ENCODE results near the gene SOX5. TPM values are rescaled to one million over a fixed set of nuclear protein-coding genes. Genes with fewer than 3 reads are reported as not detected.
A peak's percentile ranks its signal among the peaks of the same experiment; 100 is the strongest.

Gene SOX5
- 1 to 10 TPM in 11 of 12 donors, not detected in 1; 1.7 to 5.9 (median 2.5) TPM for polyA plus RNA-seq (ENCODE audit: insufficient read length in 12 of 12)
- long read RNA-seq, donor 1: 0 reads
- long read RNA-seq, donor 2: 0 reads
- long read RNA-seq, donor 3: 0 reads
- long read RNA-seq, donor 4: 0 reads
- long read RNA-seq, donor 5: 0 reads
- long read RNA-seq, donor 6: 0 reads
- long read RNA-seq, donor 7: 0 reads
- long read RNA-seq, donor 8: 0 reads
- long read RNA-seq, donor 9: 0 reads
- long read RNA-seq, donor 10: 0 reads
- long read RNA-seq, donor 11: 0 reads

DNA sequence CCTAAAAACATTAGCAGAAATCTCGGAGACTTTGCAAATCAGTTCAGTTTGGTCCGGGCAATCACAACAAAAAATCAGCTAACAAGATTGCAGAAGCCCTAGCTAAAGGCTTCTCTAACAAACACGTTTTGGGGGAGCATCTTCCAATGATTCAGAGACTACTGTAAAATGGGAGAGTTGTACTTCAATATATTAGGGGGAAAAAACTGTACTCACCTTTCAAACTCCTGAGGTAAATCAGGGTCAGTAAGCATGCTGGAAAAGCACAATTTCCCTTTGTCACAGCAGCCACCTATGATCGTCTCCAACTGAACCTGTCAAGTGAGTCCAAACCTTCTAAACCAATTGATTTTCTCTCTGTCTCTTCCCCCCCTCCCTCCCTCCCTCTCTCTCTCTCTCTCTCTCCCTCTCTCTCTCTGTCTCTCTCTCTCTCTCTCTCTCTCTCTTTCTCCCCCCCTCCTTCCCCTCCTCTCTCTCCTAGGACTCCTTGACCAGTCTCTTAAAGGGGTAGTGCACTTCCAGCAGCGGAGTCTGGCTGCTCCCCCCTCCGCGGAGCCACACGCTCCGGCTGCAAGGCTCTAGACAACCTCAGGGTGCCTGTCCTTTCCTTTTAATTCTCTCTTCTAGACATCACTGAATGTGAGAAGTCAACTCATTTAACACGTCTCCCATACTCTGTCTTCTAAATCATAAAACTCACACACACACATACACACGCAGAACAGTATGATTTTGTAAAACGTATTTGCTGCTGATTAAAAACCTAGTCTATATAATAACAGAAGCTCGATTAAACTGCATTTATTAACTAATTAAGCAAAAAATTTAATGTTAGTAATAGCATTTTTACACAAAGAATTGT is at the start of gene SOX5:
Gene SOX5 (minus strand): TSS at position 323 of the 862 bp plus-strand sequence. CDS start 69 bp downstream, at position 254.
- peak; percentile 31 for DNase-seq

DNA sequence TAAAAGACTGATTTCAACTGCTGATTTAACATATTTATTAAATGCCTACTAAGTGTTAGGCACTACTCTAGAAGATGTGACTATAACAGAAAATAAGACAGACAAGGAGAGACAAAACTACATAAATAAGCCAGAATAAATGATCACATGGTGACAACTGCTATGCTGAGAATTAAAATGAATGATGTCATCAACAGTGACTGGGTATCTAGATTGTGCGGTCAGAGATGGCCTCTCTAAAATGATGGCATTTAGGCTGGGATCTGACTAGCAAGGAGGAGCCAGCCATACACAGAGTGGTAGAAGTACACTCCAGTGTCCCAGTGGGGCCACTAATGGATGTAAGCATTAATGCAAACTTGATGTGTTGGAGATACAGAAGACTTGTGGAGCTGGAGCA is 37.6 kb upstream of the SOX5 start:
- no peak for DNase-seq

DNA sequence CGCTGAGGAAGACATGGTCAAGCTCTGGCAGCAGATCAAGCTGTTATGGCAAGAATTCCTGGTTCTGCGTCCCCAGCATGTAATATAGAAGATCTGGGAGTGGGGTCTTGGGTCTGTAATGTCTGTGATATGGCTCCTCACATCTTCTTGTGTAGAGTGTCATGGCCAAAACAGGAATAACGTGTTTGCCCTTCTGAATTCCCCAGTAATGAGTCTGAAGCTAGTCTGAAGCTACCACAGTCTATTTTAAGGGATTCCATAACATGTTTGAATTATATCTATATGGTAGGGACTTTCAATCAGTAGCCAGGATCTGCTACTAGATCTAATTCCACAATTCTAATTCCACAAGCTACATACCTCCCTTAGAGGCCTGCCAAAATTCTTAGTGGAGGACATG is 31.4 kb upstream of the SOX5 start:
- no peak for DNase-seq

DNA sequence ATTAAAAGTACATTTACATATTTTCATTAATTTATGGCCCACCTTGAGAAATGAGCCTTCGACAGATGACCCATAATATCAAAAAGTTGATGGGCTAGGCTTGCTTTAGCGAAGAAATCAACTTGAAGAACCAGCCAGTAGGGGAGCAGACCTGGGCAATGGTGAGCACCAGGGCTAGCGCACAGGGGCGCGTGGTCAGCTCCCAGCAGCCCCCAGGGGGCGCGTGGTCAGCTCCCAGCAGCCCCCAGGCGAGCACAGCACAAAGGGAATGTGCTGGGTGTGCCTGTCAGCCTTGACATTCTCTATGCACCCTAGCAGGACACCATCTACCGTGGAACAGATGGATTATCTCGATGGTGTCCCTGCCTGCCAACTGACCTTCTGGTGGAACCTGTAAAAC is 15.3 kb upstream of the SOX5 start:
- no peak for DNase-seq

DNA sequence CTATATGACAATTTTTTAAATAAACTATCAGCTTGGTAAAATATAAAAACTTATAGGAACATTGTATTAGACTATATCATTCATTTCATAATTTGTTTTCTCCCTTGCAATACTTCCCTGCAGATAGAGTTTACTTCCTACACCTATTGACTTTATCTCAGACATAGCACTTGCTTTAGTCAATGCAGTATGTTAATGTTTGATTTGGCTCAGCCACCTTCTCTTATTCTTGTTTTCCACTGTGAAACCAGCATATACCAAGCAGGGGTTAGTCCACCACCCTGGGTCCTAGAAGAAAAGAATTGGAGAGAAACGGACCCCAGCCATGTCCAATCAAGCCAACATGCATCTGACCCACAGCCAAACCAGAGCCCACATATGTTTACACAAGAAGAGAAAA is 10.4 kb upstream of the SOX5 start:
- DNase-seq: no peak

DNA sequence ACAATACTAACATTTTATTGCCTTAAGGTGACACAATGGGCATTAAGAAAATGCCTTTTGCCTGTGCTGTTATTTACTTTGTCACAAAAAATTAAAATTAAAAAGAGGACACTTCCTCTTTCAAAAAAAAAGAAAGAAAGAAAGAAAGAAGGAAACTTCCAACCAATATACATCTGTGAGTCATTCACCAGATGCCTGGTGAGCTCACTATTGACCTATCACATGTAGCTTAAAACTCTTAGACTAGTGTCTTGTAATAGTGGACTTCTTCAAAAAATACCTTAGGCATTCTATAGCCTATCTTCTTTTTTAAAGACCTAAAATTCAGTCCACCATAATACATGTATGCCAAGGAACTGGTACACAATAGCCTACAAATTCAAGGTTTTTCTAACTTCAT is 4.9 kb upstream of the SOX5 start:
- no peak for DNase-seq

DNA sequence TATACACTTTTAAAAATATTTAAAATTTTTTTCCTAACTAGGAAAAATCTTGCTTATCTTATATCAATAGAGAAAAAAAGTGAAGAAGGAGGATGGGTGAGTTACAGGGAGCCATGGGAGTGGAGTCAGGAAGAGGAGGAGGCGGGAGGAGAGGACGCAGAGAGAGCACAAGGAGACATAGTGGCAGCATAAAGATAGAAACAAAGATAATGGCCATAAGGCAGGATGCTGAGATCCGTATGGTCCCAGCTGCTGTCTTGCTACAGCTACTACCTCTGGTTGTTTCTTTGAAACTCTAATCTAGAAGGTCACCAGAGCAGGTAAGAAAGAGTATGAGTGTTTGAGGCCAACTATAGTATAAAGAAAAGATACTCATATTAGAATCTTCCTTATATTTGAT is 2.6 kb upstream of the SOX5 start:
- no peak for DNase-seq

DNA sequence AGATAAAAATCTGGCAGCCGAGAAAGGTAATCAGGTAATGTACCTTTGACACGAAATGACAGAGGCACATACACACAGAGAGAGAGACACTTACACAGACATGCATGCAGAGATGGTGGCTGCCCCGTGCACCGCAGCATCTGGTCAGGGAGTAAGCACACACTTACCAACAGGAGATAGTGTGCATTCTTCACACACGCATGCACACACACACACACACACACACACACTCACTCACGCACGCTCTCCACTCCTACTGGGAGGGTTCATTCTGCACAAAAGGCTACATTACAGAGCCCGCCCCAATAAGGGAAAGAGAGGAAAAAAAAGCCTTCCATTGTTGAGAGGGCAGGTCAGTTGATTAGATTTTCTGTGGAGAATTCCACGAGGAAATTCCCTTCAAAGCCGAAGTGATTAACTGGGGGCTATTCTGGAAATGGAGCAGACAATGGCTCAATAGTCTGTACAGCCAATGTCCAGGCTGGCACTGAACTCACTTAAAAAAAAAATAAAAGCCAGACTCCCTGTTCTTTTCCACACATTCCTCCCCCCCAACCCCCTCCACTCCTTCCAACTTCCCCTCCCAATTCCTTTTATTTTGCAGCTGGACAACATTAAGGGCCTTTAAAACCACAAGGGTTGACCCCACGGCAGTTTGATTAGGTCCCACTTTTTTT is 1.4 kb upstream of the SOX5 start:
- DNase-seq: peak; percentile 7

DNA sequence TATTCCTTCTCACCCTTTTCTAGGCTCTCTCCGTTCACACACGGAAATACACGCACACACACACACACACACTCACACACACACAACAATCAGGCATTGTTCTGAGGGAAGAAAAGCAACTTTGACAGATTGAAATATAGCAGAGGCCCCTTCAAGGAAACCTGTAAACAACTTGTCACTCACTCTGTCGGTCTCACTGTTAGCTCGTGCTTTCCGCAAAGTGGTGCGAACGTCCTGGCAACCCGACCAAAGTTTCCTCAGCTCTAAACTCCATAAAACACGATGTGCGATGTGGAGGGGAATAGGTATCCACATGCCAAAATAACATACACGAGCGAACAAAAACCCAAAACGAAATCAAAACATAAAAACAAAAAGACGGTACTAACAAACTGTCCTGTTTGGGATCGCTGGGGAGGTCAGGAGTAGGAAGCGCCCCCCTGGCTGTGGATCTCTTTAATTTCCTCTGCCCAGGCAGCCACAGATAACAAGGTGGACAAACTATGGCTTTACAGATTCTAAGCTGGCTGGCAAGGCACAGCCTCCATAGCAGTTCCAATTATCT is 822 bp upstream of the SOX5 start:
- DNase-seq: peak; percentile 31

DNA sequence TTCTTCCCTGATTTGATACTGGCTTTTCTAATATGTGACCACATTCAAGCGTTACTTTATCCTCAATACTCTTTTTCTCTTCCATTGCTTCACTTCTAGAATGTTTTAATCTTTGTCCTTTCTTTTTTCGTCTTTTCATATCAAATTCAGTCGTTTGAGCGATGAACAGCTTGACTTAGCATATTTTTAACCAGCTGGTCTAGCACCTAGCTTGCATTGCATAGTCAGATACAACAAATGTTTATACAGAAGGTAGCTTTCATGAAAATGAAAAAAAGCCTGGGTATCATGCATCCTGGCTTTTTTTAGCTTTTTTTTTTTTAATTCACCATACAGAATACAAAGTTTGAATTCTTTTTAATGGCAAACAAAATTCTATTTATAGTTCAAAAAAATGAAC is 1.2 kb downstream of the SOX5 start:
- no peak for DNase-seq

DNA sequence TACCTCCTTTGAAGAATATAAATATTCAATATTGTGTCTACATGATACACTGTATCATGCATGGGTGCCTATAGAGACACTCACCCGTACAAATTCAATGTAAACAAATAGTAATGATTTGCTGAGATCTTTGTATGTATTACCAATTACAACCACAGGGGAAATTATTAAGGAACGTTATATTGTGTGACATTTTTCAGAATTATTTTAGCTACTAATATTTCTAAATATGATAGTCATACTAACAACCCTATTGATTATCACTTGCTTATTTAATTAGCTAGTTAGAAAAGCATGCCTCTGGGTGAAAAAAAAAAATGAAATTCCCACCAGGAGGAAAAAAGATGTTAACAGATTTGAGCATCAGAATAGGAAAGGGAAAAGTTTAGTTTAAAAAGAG is 2.1 kb downstream of the SOX5 start:
- DNase-seq: no peak

DNA sequence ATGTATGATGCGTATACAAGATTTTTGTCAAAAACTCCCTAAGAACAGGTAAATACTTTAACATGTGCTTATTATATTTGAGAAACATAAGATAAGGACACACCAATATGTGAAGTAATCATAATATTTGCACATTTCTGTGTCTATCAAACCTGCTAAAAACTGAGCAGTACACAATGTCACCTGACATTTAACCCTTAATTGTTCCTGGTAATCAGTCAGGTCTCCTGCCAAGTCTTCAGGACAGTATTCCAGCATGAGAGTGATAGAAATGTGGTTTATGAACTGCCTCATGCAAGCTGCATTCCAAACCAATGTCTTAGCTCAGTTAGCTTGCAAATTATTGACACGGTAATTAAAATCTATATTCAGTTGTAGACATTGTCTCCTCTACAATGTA is 4.2 kb downstream of the SOX5 start:
- no peak for DNase-seq

DNA sequence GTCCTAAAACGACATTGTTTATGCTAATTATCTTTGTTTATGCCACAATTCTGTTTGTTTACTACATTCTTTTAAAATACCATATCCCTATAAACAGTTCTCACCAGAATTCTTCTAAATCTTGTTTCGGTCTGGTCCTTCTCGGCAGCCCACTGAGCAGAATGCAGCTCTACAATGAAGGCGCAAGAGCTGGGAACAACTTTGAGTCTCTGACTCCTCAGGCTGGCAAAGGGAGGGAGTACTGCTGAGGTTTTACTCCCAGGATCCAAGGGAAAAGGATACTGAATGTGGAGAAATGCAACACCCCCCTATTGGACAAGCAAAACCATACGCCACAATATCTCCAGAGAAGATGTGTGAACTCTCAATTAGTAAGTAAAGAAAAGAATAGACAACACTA is 5.4 kb downstream of the SOX5 start:
- no peak for DNase-seq

DNA sequence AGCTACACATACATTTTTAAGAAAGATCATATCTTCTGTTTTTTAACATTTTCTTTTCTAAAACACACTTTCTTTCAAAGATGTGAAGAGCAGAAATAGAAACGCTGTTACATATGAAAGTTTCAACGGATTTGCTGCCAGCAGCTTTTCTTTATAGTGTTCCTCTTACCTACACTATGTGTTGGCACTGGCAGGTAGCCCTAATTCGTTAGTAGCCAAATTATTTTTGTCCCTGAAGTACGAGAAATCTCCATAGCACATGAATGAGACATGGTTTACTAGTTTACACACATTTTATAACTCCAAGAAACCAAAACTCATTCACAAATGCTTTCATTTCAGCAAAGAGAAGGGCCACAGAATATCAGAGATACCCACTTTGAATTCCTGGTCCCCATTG is 6.6 kb downstream of the SOX5 start:
- no peak for DNase-seq

DNA sequence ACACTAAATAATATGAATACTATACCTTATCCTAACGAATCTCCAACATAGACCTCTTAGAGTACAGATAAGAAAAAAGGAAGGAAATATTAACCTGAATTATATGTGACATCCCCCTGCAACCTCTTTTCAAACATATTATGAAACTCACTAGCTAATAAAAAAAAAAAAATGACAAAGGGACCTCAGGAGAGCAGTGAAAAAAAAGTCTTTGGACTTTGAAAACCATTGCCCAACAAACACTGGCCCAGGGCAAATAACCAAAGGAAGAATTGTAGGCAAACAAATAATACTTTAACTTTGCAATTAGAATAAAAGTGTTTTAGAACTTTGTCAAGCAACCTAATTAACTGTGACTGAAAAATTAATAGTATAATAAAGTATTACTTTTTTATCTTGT is 7.7 kb downstream of the SOX5 start:
- DNase-seq: no peak

DNA sequence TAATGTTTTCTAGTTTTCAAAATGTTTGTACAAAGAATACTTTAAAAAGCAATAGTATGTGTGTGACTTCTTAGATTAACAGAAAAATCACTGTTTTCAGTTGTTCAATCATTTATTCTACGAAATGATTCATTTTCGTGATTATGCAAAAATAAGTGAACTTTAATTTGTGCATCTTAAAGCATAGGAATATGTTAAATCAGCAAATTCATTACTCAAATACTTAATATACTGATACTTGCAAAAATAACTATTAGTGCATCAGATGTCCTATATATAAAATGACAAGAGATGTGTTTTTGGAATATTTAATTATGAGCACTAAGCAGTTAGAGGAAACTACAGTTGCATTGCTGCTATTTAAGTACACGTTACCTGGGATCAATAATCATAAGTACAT is 11.0 kb downstream of the SOX5 start:
- no peak for DNase-seq

DNA sequence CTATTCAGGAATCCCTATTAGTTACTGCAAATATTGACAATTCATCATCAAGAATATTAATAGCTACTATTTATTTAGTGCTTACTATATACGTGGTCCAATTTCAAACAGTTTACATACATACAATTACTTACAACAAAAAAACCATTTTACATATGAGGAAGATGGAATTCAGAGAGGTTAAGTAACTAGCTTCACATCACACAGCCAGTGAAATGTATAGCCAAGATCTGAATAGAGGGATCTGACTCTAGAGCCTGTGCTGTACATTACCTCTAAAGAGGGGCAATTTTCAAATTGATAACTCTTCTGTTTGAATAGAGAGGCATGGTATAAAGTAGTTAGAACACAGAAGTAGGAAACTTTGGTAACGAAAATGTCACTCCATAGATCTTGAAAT is 18.3 kb downstream of the SOX5 start:
- no peak for DNase-seq

DNA sequence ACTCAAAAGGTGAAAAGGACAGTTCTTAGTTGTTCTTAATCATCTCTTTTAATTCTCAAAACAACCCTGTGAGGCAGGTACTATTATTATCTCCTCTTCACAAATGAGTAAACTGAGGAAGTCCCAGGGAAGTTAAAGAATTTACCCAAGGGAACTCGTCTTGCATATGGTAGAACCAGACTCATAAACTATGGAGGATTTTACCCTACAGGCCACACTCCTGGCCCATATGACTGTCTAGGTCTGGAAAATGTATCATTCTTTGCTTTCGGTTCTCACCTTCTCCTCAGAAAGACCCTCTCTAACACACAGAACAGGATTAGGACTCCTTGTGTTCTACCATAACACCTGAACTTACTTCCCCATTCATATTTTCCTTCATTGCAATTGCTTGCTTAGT is 18.9 kb downstream of the SOX5 start:
- DNase-seq: no peak

DNA sequence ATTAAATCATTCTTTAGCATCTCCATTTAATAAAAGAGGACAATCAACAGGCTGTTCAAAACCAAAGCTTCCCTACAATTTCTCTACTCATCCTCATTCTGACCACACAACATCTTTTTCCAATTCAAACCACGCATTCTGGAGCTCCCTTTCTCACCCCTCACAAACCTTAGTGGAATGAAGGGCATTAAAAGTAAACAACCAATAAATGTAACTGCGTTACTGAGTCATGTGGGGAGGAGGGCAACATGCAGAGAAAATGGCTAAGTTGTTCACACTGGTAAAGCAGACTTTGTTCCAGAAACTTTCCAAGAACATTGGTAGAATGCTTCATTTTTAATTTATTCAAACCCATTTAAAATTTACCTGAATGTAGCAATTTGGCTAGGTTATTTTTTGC is 19.6 kb downstream of the SOX5 start:
- no peak for DNase-seq

DNA sequence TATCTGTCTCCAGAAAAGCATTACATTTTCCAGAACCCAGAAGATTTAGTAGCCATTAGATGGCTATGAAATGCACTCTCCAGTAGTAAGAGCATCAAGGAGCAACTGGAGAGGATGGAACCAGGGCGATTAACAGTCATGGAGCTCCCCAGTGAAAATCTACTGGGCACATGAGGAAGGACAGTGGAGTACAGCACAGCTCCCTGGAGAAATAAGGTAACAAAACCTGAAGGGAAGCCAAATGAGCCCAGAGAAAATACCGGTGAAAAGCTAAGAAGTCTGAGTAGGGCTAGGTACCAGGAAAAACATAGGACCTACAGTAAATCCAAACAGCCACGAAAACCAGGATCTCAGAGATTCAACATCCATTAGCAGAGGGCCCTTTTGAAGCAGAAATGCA is 21.6 kb downstream of the SOX5 start:
- DNase-seq: no peak

DNA sequence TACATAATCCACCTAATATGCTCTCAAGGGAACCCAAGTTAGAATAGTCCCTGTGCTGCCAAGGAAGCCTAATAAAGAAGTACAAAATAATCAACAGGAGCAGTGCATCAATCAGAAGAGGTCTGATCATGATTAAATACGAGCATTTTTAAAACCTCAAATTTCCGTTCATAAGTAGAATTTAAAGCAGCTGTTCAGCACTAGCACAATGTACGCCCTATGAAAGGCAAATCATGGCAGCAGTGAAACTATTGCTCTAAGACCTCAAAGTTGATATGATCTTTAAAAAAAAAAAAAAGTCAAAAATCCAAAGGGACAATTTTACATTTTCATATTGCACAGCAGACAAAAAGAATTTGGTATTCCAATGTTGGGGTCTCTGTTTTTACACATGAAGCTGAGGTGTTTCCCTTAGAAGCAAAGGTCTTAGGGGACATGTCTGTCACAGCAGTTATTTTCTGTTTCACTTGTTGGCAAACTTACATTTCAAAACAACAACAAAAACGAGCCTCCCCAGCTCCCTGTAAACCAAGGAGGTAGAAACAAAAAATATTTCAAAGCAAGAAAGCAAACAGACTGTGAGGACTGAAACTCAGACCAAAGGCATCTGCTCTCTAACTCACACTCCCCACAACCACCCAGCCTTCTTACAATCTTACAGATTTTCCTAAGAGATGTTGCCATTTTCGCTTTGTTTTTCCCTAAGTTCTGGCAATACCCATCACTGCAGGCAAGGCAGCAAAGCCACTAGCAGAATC is 28.2 kb downstream of the SOX5 start:
- no peak for DNase-seq

DNA sequence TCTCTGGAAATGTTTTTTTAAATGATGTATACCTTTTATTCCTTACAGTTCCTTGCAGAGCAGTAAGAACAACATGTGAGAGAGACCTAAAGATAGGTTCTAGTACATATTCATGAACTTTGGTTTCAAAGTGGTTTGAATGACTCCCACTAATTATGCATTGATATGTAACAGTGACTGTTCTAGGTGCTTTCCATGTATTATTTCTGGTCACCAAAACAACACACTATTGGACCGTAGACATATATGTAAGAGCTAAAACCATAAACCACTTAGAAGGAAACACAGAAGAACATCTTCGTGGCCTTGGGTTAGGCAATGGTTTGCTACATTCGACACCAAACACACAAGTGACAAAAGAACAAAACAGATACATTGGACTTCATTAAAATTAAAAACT is 37.9 kb downstream of the SOX5 start:
- no peak for DNase-seq
